Measurements from ENCODE around the gene FBXL16.

DNA sequence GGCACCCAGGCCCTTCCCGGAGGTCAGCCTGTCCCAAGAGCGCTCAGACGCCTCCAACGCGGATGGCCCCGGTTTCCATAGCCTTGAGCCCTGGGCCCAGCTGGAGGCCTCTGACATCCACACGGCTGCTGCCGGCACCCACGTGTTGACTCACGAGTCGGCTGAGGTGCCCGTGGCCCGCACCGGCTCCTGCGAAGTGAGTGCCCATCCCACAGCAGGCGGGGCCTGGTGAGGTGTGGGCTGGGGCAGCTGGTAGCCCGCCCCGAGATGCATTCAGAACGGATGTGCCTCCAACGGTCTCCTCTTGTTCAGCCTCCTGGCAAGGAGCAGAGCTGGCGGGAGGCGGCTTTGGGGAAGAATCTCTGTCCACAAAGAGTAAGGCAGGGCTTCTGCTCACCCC, 53.8 kb downstream of the FBXL16 start:
- TF ChIP-seq, protein P1, sequence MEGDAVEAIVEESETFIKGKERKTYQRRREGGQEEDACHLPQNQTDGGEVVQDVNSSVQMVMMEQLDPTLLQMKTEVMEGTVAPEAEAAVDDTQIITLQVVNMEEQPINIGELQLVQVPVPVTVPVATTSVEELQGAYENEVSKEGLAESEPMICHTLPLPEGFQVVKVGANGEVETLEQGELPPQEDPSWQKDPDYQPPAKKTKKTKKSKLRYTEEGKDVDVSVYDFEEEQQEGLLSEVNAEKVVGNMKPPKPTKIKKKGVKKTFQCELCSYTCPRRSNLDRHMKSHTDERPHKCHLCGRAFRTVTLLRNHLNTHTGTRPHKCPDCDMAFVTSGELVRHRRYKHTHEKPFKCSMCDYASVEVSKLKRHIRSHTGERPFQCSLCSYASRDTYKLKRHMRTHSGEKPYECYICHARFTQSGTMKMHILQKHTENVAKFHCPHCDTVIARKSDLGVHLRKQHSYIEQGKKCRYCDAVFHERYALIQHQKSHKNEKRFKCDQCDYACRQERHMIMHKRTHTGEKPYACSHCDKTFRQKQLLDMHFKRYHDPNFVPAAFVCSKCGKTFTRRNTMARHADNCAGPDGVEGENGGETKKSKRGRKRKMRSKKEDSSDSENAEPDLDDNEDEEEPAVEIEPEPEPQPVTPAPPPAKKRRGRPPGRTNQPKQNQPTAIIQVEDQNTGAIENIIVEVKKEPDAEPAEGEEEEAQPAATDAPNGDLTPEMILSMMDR (conservative IDR thresholded peaks at IDR 0.05; ENCODE audit: low read depth, low read length): no peak
- TF ChIP-seq EZH2 (IDR thresholded peaks at IDR 0.05; ENCODE audit: borderline replicate concordance, low read depth, low read length, poor library complexity, severe bottlenecking): no peak

Measured in A673 (cell line).